ENCODE data around the gene SYT9.

Gene SYT9

DNA sequence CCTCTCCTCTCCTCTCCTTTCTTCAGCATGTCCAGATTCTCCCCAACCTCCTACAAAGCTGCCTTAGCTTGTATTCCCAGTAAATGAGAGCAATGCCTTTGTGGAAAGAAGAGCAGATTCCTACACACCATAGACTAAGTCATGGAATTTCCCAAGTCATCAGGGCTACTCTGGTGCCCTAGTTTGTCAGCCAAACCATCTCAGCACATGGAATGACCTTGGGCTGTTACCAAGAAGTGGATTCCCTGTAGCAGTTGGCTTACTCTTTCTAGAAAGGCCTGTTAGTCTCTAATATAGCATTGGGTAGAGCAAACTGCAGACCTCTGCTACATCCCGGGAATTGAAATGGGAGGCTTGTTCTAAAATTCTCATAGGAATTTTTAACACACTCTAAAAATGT, 124.7 kb downstream of the SYT9 start:
- TF ChIP-seq ZNF8 (CRISPR knock-in tag; IDR thresholded peaks at IDR 0.05) = no peak
- TF ChIP-seq BACH2 (CRISPR knock-in tag; IDR thresholded peaks at IDR 0.05; ENCODE audit: borderline replicate concordance) = no peak
- TF ChIP-seq SNAI2 (CRISPR knock-in tag; IDR thresholded peaks at IDR 0.05) = no peak
- TF ChIP-seq ZC3H10 (CRISPR knock-in tag; IDR thresholded peaks at IDR 0.05) = no peak
- TF ChIP-seq, protein P1, sequence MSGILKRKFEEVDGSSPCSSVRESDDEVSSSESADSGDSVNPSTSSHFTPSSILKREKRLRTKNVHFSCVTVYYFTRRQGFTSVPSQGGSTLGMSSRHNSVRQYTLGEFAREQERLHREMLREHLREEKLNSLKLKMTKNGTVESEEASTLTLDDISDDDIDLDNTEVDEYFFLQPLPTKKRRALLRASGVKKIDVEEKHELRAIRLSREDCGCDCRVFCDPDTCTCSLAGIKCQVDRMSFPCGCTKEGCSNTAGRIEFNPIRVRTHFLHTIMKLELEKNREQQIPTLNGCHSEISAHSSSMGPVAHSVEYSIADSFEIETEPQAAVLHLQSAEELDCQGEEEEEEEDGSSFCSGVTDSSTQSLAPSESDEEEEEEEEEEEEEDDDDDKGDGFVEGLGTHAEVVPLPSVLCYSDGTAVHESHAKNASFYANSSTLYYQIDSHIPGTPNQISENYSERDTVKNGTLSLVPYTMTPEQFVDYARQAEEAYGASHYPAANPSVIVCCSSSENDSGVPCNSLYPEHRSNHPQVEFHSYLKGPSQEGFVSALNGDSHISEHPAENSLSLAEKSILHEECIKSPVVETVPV (CRISPR knock-in tag; IDR thresholded peaks at IDR 0.05) = no peak
- TF ChIP-seq GLIS3 (CRISPR knock-in tag; IDR thresholded peaks at IDR 0.05) = no peak
- TF ChIP-seq, protein P2, sequence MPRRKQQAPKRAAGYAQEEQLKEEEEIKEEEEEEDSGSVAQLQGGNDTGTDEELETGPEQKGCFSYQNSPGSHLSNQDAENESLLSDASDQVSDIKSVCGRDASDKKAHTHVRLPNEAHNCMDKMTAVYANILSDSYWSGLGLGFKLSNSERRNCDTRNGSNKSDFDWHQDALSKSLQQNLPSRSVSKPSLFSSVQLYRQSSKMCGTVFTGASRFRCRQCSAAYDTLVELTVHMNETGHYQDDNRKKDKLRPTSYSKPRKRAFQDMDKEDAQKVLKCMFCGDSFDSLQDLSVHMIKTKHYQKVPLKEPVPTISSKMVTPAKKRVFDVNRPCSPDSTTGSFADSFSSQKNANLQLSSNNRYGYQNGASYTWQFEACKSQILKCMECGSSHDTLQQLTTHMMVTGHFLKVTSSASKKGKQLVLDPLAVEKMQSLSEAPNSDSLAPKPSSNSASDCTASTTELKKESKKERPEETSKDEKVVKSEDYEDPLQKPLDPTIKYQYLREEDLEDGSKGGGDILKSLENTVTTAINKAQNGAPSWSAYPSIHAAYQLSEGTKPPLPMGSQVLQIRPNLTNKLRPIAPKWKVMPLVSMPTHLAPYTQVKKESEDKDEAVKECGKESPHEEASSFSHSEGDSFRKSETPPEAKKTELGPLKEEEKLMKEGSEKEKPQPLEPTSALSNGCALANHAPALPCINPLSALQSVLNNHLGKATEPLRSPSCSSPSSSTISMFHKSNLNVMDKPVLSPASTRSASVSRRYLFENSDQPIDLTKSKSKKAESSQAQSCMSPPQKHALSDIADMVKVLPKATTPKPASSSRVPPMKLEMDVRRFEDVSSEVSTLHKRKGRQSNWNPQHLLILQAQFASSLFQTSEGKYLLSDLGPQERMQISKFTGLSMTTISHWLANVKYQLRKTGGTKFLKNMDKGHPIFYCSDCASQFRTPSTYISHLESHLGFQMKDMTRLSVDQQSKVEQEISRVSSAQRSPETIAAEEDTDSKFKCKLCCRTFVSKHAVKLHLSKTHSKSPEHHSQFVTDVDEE (CRISPR knock-in tag; IDR thresholded peaks at IDR 0.05) = no peak
- no peak for TF ChIP-seq TCF4 (CRISPR knock-in tag; IDR thresholded peaks at IDR 0.05; ENCODE audit: borderline replicate concordance)
- no peak for TF ChIP-seq OSR1 (CRISPR knock-in tag; IDR thresholded peaks at IDR 0.05)
- TF ChIP-seq, protein P3, sequence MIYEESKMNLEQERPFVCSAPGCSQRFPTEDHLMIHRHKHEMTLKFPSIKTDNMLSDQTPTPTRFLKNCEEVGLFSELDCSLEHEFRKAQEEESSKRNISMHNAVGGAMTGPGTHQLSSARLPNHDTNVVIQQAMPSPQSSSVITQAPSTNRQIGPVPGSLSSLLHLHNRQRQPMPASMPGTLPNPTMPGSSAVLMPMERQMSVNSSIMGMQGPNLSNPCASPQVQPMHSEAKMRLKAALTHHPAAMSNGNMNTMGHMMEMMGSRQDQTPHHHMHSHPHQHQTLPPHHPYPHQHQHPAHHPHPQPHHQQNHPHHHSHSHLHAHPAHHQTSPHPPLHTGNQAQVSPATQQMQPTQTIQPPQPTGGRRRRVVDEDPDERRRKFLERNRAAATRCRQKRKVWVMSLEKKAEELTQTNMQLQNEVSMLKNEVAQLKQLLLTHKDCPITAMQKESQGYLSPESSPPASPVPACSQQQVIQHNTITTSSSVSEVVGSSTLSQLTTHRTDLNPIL (CRISPR knock-in tag; IDR thresholded peaks at IDR 0.05; ENCODE audit: low read depth) = no peak
- TF ChIP-seq ZNF70 (CRISPR knock-in tag; IDR thresholded peaks at IDR 0.05) = no peak
- TF ChIP-seq, protein P4, sequence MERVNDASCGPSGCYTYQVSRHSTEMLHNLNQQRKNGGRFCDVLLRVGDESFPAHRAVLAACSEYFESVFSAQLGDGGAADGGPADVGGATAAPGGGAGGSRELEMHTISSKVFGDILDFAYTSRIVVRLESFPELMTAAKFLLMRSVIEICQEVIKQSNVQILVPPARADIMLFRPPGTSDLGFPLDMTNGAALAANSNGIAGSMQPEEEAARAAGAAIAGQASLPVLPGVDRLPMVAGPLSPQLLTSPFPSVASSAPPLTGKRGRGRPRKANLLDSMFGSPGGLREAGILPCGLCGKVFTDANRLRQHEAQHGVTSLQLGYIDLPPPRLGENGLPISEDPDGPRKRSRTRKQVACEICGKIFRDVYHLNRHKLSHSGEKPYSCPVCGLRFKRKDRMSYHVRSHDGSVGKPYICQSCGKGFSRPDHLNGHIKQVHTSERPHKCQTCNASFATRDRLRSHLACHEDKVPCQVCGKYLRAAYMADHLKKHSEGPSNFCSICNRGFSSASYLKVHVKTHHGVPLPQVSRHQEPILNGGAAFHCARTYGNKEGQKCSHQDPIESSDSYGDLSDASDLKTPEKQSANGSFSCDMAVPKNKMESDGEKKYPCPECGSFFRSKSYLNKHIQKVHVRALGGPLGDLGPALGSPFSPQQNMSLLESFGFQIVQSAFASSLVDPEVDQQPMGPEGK (CRISPR knock-in tag; IDR thresholded peaks at IDR 0.05; ENCODE audit: borderline replicate concordance) = no peak
- TF ChIP-seq ISL1 (CRISPR knock-in tag; IDR thresholded peaks at IDR 0.05) = no peak
- no peak for TF ChIP-seq PPARA (CRISPR knock-in tag; IDR thresholded peaks at IDR 0.05; ENCODE audit: borderline replicate concordance)
- no peak for TF ChIP-seq TOX (CRISPR knock-in tag; IDR thresholded peaks at IDR 0.05; ENCODE audit: borderline replicate concordance)
- TF ChIP-seq ZFP3 (CRISPR knock-in tag; IDR thresholded peaks at IDR 0.05) = no peak
- no peak for ATAC-seq

DNA sequence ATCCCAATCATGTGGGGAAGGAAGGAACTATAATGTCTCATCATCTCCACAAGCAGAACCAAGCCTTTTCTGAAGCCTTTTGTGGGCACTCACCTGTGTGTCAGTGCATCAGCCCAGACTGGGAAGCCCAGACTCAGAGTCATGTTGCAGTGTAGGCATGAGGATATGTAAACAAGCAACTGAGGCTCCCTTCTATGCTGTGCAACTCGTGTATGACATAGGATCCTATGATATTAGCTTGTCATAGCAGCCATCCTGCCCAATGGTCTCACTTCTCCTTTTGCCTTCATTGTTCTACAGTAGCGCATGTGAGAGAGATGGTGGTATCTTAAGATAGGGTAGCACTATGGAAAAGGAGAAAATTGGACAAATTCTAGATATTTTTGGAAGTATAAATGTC, 130.2 kb downstream of the SYT9 start:
- no peak for ATAC-seq
- TF ChIP-seq RARB (CRISPR knock-in tag; IDR thresholded peaks at IDR 0.05) (no peak), BACH2 (CRISPR knock-in tag; IDR thresholded peaks at IDR 0.05; ENCODE audit: borderline replicate concordance) (no peak), ZC3H10 (CRISPR knock-in tag; IDR thresholded peaks at IDR 0.05) (no peak), PPARA (CRISPR knock-in tag; IDR thresholded peaks at IDR 0.05; ENCODE audit: borderline replicate concordance) (no peak), ARNTL (CRISPR knock-in tag; IDR thresholded peaks at IDR 0.05; ENCODE audit: borderline replicate concordance, low read depth) (no peak), ISL1 (CRISPR knock-in tag; IDR thresholded peaks at IDR 0.05) (no peak), OSR1 (CRISPR knock-in tag; IDR thresholded peaks at IDR 0.05) (no peak), ZNF70 (CRISPR knock-in tag; IDR thresholded peaks at IDR 0.05) (no peak), ZFP30 (CRISPR knock-in tag; IDR thresholded peaks at IDR 0.05) (no peak)
- TF ChIP-seq, protein P5, sequence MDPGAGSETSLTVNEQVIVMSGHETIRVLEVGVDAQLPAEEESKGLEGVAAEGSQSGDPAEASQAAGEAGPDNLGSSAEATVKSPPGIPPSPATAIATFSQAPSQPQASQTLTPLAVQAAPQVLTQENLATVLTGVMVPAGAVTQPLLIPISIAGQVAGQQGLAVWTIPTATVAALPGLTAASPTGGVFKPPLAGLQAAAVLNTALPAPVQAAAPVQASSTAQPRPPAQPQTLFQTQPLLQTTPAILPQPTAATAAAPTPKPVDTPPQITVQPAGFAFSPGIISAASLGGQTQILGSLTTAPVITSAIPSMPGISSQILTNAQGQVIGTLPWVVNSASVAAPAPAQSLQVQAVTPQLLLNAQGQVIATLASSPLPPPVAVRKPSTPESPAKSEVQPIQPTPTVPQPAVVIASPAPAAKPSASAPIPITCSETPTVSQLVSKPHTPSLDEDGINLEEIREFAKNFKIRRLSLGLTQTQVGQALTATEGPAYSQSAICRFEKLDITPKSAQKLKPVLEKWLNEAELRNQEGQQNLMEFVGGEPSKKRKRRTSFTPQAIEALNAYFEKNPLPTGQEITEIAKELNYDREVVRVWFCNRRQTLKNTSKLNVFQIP (CRISPR knock-in tag; IDR thresholded peaks at IDR 0.05; ENCODE audit: borderline replicate concordance, low read depth) = no peak
- TF ChIP-seq, protein P3 (CRISPR knock-in tag; IDR thresholded peaks at IDR 0.05; ENCODE audit: low read depth) = no peak
